Trophoblast cell (in vitro differentiated cells and primary cell): ENCODE results near the gene GDF9. TPM values are rescaled to one million over a fixed set of nuclear protein-coding genes. Genes with fewer than 3 reads are reported as not detected.

Experiments
- DNase-seq, 2 donors: peaks; one replicate each; pipeline ENCODE4 v3.0.0-alpha.2; 2016
- H2AFZ ChIP-seq: 2 replicates; pipeline ENCODE4 v1.6.1; 2013; ENCODE audit warnings: low read length, moderate library complexity, mild to moderate bottlenecking; ENCODE audit not compliant: insufficient read depth, poor library complexity
- H2AK5ac ChIP-seq: 2 replicates; pipeline ENCODE4 v1.6.1; 2013; ENCODE audit warnings: mild to moderate bottlenecking, low read length
- H2BK120ac ChIP-seq: 2 replicates; pipeline ENCODE4 v1.6.1; 2013; ENCODE audit warnings: low read length, mild to moderate bottlenecking, moderate library complexity; ENCODE audit not compliant: insufficient read depth, poor library complexity
- H2BK12ac ChIP-seq: 2 replicates; pipeline ENCODE4 v1.6.1; 2013; ENCODE audit warnings: mild to moderate bottlenecking, low read length, moderate library complexity
- H2BK5ac ChIP-seq: 2 replicates; pipeline ENCODE4 v1.6.1; 2013; ENCODE audit warnings: low read length, low read depth, moderate library complexity, mild to moderate bottlenecking; ENCODE audit not compliant: poor library complexity
- H3K14ac ChIP-seq: 2 replicates; pipeline ENCODE4 v1.6.1; 2013; ENCODE audit warnings: mild to moderate bottlenecking, low read length
- H3K18ac ChIP-seq: 2 replicates; pipeline ENCODE4 v1.6.1; 2013; ENCODE audit warnings: mild to moderate bottlenecking, low read length
- H3K23ac ChIP-seq: 2 replicates; pipeline ENCODE4 v1.6.1; 2013; ENCODE audit warnings: low read length
- H3K27ac ChIP-seq: 2 replicates; pipeline ENCODE4 v1.5.1; 2013; ENCODE audit warnings: low read depth, mild to moderate bottlenecking, inconsistent platforms, low read length, moderate library complexity
- H3K27me3 ChIP-seq: 2 replicates; pipeline ENCODE4 v1.6.1; 2013; ENCODE audit warnings: inconsistent platforms, mild to moderate bottlenecking, low read length, moderate library complexity; ENCODE audit not compliant: insufficient read depth
- H3K36me3 ChIP-seq, 2 experiments: 1 replicate in 1 of 2; 2 replicates in 1 of 2; pipeline ENCODE4 v1.6.1; 2013; ENCODE audit warnings: low read length in 2 of 2, mild to moderate bottlenecking in 2 of 2, moderate library complexity in 1 of 2; ENCODE audit not compliant: insufficient read depth in 2 of 2, control insufficient read depth in 1 of 2
- H3K4ac ChIP-seq: 2 replicates; pipeline ENCODE4 v1.6.1; 2013; ENCODE audit warnings: low read depth, mild to moderate bottlenecking, low read length, moderate library complexity
- H3K4me1 ChIP-seq, 2 experiments: 1 replicate in 1 of 2; 2 replicates in 1 of 2; pipeline ENCODE4 v1.6.1; 2013; ENCODE audit warnings: low read length in 2 of 2, mild to moderate bottlenecking in 2 of 2, moderate library complexity in 1 of 2; ENCODE audit not compliant: insufficient read depth in 2 of 2, control insufficient read depth in 1 of 2
- H3K4me2 ChIP-seq: 2 replicates; pipeline ENCODE4 v1.6.1; 2013; ENCODE audit warnings: inconsistent platforms, mild to moderate bottlenecking, low read length, moderate library complexity
- H3K4me3 ChIP-seq: 2 replicates; pipeline ENCODE4 v1.5.1; 2013; ENCODE audit warnings: mild to moderate bottlenecking, low read depth, low read length, inconsistent platforms
- H3K79me1 ChIP-seq: one replicate; pipeline ENCODE4 v1.6.1; 2013; ENCODE audit warnings: low read length
- H3K79me2 ChIP-seq: 2 replicates; pipeline ENCODE4 v1.6.1; 2013; ENCODE audit warnings: low read length, mild to moderate bottlenecking; ENCODE audit not compliant: control insufficient read depth, insufficient read depth, poor library complexity
- H3K9ac ChIP-seq: 2 replicates; pipeline ENCODE4 v1.6.1; 2013; ENCODE audit warnings: mild to moderate bottlenecking, low read length
- H3K9me3 ChIP-seq: 2 replicates; pipeline ENCODE4 v1.6.1; 2013; ENCODE audit warnings: low read depth, mild to moderate bottlenecking, control low read depth, inconsistent platforms, low read length; ENCODE audit not compliant: insufficient read depth
- H4K12ac ChIP-seq: 2 replicates; pipeline ENCODE4 v1.6.1; 2013; ENCODE audit warnings: low read depth, mild to moderate bottlenecking, low read length, moderate library complexity
- H4K8ac ChIP-seq: 2 replicates; pipeline ENCODE4 v1.6.1; 2013; ENCODE audit warnings: low read depth, mild to moderate bottlenecking, low read length, moderate library complexity
- H4K91ac ChIP-seq: one replicate; pipeline ENCODE4 v1.6.1; 2013; ENCODE audit warnings: low read depth, mild to moderate bottlenecking, low read length, moderate library complexity
- WGBS: extraction: QIAGEN DNeasy Blood & Tissue Kit; methylation state at CpG from one replicate; pipeline ENCODE4 v1.1.7; 2013; ENCODE audit warnings: missing lambda C conversion rate; ENCODE audit not compliant: insufficient read length, insufficient coverage; ENCODE audit errors: extremely low coverage; 5-methylcytosine and 5-hydroxymethylcytosine counted together
- polyA plus RNA-seq: library from polyadenylated mRNA; stranded (reverse); fragments of 200-250 nt; gene quantifications from 2 replicates; pipeline ENCODE4 v1.2.3, GENCODE V29; 2013

GDF9 gene, protein sequence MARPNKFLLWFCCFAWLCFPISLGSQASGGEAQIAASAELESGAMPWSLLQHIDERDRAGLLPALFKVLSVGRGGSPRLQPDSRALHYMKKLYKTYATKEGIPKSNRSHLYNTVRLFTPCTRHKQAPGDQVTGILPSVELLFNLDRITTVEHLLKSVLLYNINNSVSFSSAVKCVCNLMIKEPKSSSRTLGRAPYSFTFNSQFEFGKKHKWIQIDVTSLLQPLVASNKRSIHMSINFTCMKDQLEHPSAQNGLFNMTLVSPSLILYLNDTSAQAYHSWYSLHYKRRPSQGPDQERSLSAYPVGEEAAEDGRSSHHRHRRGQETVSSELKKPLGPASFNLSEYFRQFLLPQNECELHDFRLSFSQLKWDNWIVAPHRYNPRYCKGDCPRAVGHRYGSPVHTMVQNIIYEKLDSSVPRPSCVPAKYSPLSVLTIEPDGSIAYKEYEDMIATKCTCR
- polyA plus RNA-seq, result 0.33 and 0.45 TPM in 2 replicates

DNA sequence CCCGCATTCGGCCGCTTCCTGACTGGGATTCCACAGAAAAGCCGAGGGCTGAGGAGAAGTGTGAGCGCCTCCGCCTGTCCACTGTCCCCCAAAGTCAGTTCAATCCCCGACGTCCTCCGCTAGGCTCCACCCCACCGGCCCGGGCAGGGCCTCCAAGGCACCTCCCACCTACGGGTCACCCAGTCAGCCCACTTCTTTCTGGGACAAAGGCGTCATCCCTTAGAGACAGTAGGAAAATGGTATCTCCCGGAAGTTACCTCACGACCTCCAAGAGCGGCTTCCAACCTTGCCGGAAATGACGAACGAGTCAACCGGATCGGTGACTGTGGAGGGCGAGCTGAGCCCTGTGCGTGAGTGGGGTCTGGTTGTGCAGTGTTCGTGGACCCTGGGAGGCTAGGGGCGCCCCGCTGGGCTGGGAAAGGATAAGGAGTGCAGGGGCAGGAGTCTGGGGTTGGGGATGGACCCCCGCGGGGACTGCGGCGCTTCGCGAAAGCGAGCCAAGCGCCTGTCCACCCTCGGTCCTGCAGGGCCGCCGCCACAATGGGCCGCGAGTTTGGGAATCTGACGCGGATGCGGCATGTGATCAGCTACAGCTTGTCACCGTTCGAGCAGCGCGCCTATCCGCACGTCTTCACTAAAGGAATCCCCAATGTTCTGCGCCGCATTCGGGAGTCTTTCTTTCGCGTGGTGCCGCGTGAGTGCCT, at the start of gene GDF9, which contains the start of gene UQCRQ:
Gene GDF9 (minus strand): TSS at position 128 of the 704 bp plus-strand sequence. CDS start 1,936 bp downstream, outside the sequence.
Gene UQCRQ (plus strand): TSS at position 301 of the 704 bp plus-strand sequence. CDS start 240 bp downstream, at position 541.
- peak within 1 kb of the TSS; percentile 86 for H3K27ac ChIP-seq
- WGBS, result no CpG with 5 or more reads among the region's 55 CpGs

DNA sequence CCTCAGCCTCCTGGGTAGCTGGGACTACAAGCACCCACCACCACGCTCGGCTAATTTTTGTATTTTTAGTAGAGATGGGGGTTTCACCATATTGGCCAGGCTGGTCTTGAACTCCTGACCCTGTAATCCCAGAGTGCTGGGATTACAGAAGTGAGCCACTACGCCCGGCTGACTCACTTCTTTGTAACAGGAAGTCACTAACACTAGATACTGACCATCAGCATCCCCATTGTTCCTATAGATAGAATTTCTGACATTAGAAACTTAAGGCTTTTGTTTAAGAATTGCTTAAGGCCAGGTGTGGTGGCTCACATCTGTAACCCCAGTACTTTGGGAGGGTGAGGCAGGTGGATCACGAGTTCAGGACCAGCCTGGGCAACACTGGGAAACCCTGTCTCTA, 49.4 kb upstream of the GDF9 start:
- H2BK5ac ChIP-seq, result no peak overlapping the region
- H3K4me2 ChIP-seq, result no peak overlapping the region
- peaks cover 27 to 29% of the 10 kb centered on the region in 2 experiments for H3K36me3 ChIP-seq
- H3K14ac ChIP-seq, result no peak overlapping the region
- H3K27me3 ChIP-seq, result no peaks in the 10 kb centered on the region
- H3K79me1 ChIP-seq, result no peaks in the 10 kb centered on the region
- H3K4me3 ChIP-seq, result no peak overlapping the region
- no peak for DNase-seq
- no peak overlapping the region for H2AK5ac ChIP-seq
- no peak overlapping the region for H2BK12ac ChIP-seq
- no peak overlapping the region for H4K8ac ChIP-seq
- H3K27ac ChIP-seq, result no peak overlapping the region
- no peak overlapping the region for H4K12ac ChIP-seq
- no peak overlapping the region for H3K23ac ChIP-seq
- H4K91ac ChIP-seq, result no peak overlapping the region
- H3K18ac ChIP-seq, result peak overlapping the region; percentile 82
- WGBS, result no CpG with 5 or more reads among the region's 5 CpGs
- no peak overlapping the region for H3K9ac ChIP-seq
- H3K9me3 ChIP-seq, result no peaks in the 10 kb centered on the region
- peaks cover 0 to 4% of the 10 kb centered on the region in 2 experiments for H3K4me1 ChIP-seq
- no peak overlapping the region for H2AFZ ChIP-seq
- no peak overlapping the region for H3K4ac ChIP-seq
- H3K79me2 ChIP-seq, result no peaks in the 10 kb centered on the region
- H2BK120ac ChIP-seq, result no peak overlapping the region

More for the DNA sequence above, at the start of gene GDF9, which contains the start of gene UQCRQ:
- peak within 1 kb of the TSS; percentile 37 for H2BK120ac ChIP-seq
- H2BK5ac ChIP-seq, result peak within 1 kb of the TSS; percentile 69
- H3K9me3 ChIP-seq, result no peaks in the 10 kb centered on the region
- H2AK5ac ChIP-seq, result peak within 1 kb of the TSS; percentile 88
- H3K4me3 ChIP-seq, result peak within 1 kb of the TSS; percentile 84
- peak; percentile 95 to 99 for DNase-seq
- H3K18ac ChIP-seq, result peak within 1 kb of the TSS; percentile 81
- peak within 1 kb of the TSS; percentile 41 for H2BK12ac ChIP-seq
- H4K12ac ChIP-seq, result peak within 1 kb of the TSS; percentile 84
- H4K8ac ChIP-seq, result peak within 1 kb of the TSS; percentile 90
- H3K79me2 ChIP-seq, result peaks cover 6% of the 10 kb centered on the region
- H3K36me3 ChIP-seq, result peaks cover 4 to 12% of the 10 kb centered on the region in 2 experiments
- peak within 1 kb of the TSS; percentile 91 for H3K9ac ChIP-seq
- H3K14ac ChIP-seq, result peak within 1 kb of the TSS; percentile 79
- H3K4me1 ChIP-seq, result peaks cover 5 to 12% of the 10 kb centered on the region in 2 experiments
- H2AFZ ChIP-seq, result peak within 1 kb of the TSS; percentile 68
- no peak within 1 kb of the TSS for H3K23ac ChIP-seq
- H3K4ac ChIP-seq, result peak within 1 kb of the TSS; percentile 93
- H3K79me1 ChIP-seq, result peaks cover 12% of the 10 kb centered on the region
- peak within 1 kb of the TSS; percentile 74 for H3K4me2 ChIP-seq
- no peaks in the 10 kb centered on the region for H3K27me3 ChIP-seq
- H4K91ac ChIP-seq, result peak within 1 kb of the TSS; percentile 80

DNA sequence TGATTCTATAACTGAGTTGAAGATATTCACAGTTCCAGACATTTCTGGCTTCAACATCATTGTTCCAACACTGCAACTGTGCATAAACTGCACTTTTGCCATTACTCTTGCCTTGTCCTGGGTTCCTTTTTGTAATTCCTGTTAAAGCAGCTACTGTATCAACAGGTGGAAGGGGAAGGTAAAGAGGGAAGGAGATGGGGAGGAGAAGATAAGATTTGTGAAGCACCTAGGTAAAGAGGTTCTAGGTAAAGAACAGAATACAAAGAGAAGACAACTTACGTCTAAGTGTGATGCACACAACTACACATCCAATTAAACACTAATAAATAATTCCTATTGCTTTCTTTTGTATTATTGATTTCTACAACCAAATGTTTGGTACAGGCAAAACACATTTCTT, 43.4 kb upstream of the GDF9 start:
- H4K8ac ChIP-seq, result no peak overlapping the region
- no peaks in the 10 kb centered on the region for H3K9me3 ChIP-seq
- DNase-seq, result no peak
- H3K4ac ChIP-seq, result no peak overlapping the region
- H3K4me1 ChIP-seq, result no peaks in the 10 kb centered on the region
- no peaks in the 10 kb centered on the region for H3K27me3 ChIP-seq
- no peak overlapping the region for H3K27ac ChIP-seq
- H3K14ac ChIP-seq, result no peak overlapping the region
- H3K23ac ChIP-seq, result no peak overlapping the region
- H2AFZ ChIP-seq, result no peak overlapping the region
- H2BK120ac ChIP-seq, result no peak overlapping the region
- no peak overlapping the region for H4K12ac ChIP-seq
- H3K79me2 ChIP-seq, result no peaks in the 10 kb centered on the region
- H3K18ac ChIP-seq, result no peak overlapping the region
- no peak overlapping the region for H4K91ac ChIP-seq
- H3K79me1 ChIP-seq, result no peaks in the 10 kb centered on the region
- H2BK5ac ChIP-seq, result no peak overlapping the region
- no peak overlapping the region for H3K9ac ChIP-seq
- peaks cover 15 to 16% of the 10 kb centered on the region in 2 experiments for H3K36me3 ChIP-seq
- H3K4me3 ChIP-seq, result no peak overlapping the region
- no peak overlapping the region for H2BK12ac ChIP-seq
- WGBS, result no CpG with 5 or more reads among the region's 1 CpG
- H2AK5ac ChIP-seq, result no peak overlapping the region
- H3K4me2 ChIP-seq, result no peak overlapping the region

DNA sequence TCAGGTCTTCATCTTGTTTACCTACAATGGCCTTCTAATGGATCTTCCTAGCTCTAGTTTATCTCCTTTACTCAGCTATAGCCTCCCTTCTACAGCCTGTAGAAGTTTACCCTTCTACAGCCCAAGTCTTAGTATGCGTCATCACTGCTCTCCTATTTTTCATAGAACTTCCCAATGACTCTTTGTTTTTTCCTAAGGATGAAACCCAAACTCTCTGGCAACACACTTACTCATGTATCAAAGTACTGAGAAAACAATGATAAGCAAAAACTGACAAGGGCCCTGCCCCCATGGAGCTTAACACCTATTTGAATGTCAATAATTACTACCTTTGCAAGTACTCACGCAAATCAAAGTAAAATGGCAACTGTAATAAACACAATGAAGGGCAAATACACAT, 40.9 kb upstream of the GDF9 start:
- no peak overlapping the region for H4K91ac ChIP-seq
- peak in 1 of 2 donors; percentile 36 for DNase-seq
- H3K79me2 ChIP-seq, result no peaks in the 10 kb centered on the region
- no peak overlapping the region for H3K4ac ChIP-seq
- no peak overlapping the region for H2AFZ ChIP-seq
- H3K4me1 ChIP-seq, result no peaks in the 10 kb centered on the region
- H2BK12ac ChIP-seq, result no peak overlapping the region
- no peak overlapping the region for H2AK5ac ChIP-seq
- H3K9ac ChIP-seq, result no peak overlapping the region
- no peak overlapping the region for H3K14ac ChIP-seq
- H3K4me3 ChIP-seq, result no peak overlapping the region
- H4K12ac ChIP-seq, result no peak overlapping the region
- H3K23ac ChIP-seq, result no peak overlapping the region
- H3K79me1 ChIP-seq, result no peaks in the 10 kb centered on the region
- no peaks in the 10 kb centered on the region for H3K27me3 ChIP-seq
- peaks cover 9 to 12% of the 10 kb centered on the region in 2 experiments for H3K36me3 ChIP-seq
- H2BK5ac ChIP-seq, result no peak overlapping the region
- H3K18ac ChIP-seq, result no peak overlapping the region
- WGBS, result no CpG with 5 or more reads among the region's 2 CpGs
- no peak overlapping the region for H4K8ac ChIP-seq
- H3K27ac ChIP-seq, result no peak overlapping the region
- H3K9me3 ChIP-seq, result no peaks in the 10 kb centered on the region
- no peak overlapping the region for H2BK120ac ChIP-seq
- H3K4me2 ChIP-seq, result no peak overlapping the region
